K562 (cell line): Measurements from ENCODE around the gene LUZP1. TPM values are rescaled to one million over a fixed set of nuclear protein-coding genes. Genes with fewer than 3 reads are reported as not detected.

Experiments used
- ATAC-seq: fragments of 200-7000 bp; cut with Tn5 transposase; 3 replicates; pipeline ENCODE4 v1.9.1; 2020; ENCODE audit warnings: moderate library complexity
- BruUV-seq: library from RNA; stranded (reverse); fragments of 400-500 nt; replicated peaks from 2 replicates; lab custom pipeline; 2021; lab: Mats Ljungman, UMichigan
- CTCF ChIA-PET: fragments of 300-600 bp; formaldehyde crosslinking; extraction: SDS; loops from one replicate; lab custom pipeline; 2021; ENCODE audit warnings: low intra/inter-chr PET ratio; lab: Yijun Ruan, JAX
- POLR2A ChIA-PET: fragments of 300-600, 350-650 bp; sonication (Branson Sonifier 250); formaldehyde crosslinking; extraction: SDS; loops from one replicate; lab custom pipeline; 2021; ENCODE audit warnings: antibody characterized with exemption, inconsistent platforms; lab: Yijun Ruan, JAX
- DNase-seq, 4 experiments: peaks; one replicate each; pipeline versions ENCODE4 v3.0.0 to v3.0.0-alpha.2; 2011 to 2018; ENCODE audit warnings: low spot score in 3 of 4, mixed read lengths in 3 of 4; ENCODE audit errors: extremely low read depth in 1 of 4
- FAIRE-seq: peaks from 2 replicates; lab custom pipeline; 2011; peaks lifted over from hg19 to GRCh38; lab: Jason Lieb, UNC
- H2AFZ ChIP-seq: 2 replicates; pipeline ENCODE4 v1.6.0; 2011; ENCODE audit warnings: low read depth, low read length, control low read depth, inconsistent platforms
- H3K27ac ChIP-seq: fragments of 200-600 bp; 3 replicates; pipeline ENCODE4 v1.8.0; 2011; ENCODE audit warnings: low read depth, mild to moderate bottlenecking, control low read depth, inconsistent platforms, low read length, moderate library complexity, mixed read lengths; ENCODE audit errors: extremely low read depth
- H3K27me3 ChIP-seq, 2 experiments: fragments of 300-600 bp in 1 of 2; 2 replicates in 1 of 2; 3 replicates in 1 of 2; pipeline versions ENCODE4 v1.6.0 to v1.8.0; 2011; ENCODE audit warnings: inconsistent platforms in 2 of 2, low read length in 2 of 2, mild to moderate bottlenecking in 1 of 2, mixed read lengths in 1 of 2, moderate library complexity in 1 of 2; ENCODE audit not compliant: control insufficient read depth in 2 of 2, insufficient read depth in 2 of 2
- H3K36me3 ChIP-seq: fragments of 300-600 bp; 3 replicates; pipeline ENCODE4 v1.8.0; 2011; ENCODE audit warnings: mild to moderate bottlenecking, low read length, inconsistent platforms; ENCODE audit not compliant: control insufficient read depth, insufficient read depth
- H3K4me1 ChIP-seq, 2 experiments: fragments of 200-600 bp in 1 of 2; replicated peaks in 1 of 2; 2 replicates in 1 of 2; 3 replicates in 1 of 2; pipeline versions ENCODE4 v1.5.1 to v1.8.0; 2011; ENCODE audit warnings: inconsistent platforms in 2 of 2, low read length in 2 of 2, mild to moderate bottlenecking in 1 of 2, mixed read lengths in 1 of 2, moderate library complexity in 1 of 2; ENCODE audit not compliant: control insufficient read depth in 2 of 2, insufficient read depth in 2 of 2
- H3K4me2 ChIP-seq: 2 replicates; pipeline ENCODE4 v1.6.1; 2011; ENCODE audit warnings: low read length, control low read depth, inconsistent platforms, mixed read lengths; ENCODE audit not compliant: insufficient read depth
- H3K4me3 ChIP-seq: fragments of 200-600 bp; sonication (generic), shearing (Covaris generic); 2 replicates; pipeline ENCODE4 v1.5.1; 2016; ENCODE audit warnings: control low read depth, inconsistent platforms
- H3K79me2 ChIP-seq: fragments of 200-600 bp; 3 replicates; pipeline ENCODE4 v1.8.0; 2011; ENCODE audit warnings: low read length, inconsistent platforms; ENCODE audit not compliant: control insufficient read depth, insufficient read depth
- H3K9ac ChIP-seq, 2 experiments: 2 replicates each; pipeline versions ENCODE4 v1.6.0 to v1.6.1; 2011; ENCODE audit warnings: low read depth in 2 of 2, low read length in 2 of 2, control low read depth in 1 of 2, inconsistent platforms in 1 of 2, mild to moderate bottlenecking in 1 of 2, mixed read lengths in 1 of 2; ENCODE audit not compliant: insufficient read depth in 1 of 2
- H3K9me1 ChIP-seq: one replicate; pipeline ENCODE4 v1.6.0; 2011; ENCODE audit warnings: inconsistent platforms, mild to moderate bottlenecking, low read length, moderate library complexity; ENCODE audit not compliant: control insufficient read depth, insufficient read depth
- H3K9me3 ChIP-seq: replicated peaks from 2 replicates; pipeline ENCODE4 v1.5.1; 2011; ENCODE audit warnings: low read depth, low read length, inconsistent platforms; ENCODE audit not compliant: control insufficient read depth, insufficient read depth
- H4K20me1 ChIP-seq: replicated peaks from 2 replicates; pipeline ENCODE4 v1.6.1; 2011; ENCODE audit warnings: low read length, inconsistent platforms, mixed read lengths; ENCODE audit not compliant: control insufficient read depth, insufficient read depth
- BCOR ChIP-seq: fragments of 450-650 bp; IDR thresholded peaks from 2 replicates; pipeline ENCODE4 v1.6.1; 2016
- FOSL1 ChIP-seq: fragments of 200-800 bp; sonication (Bioruptor generic); conservative IDR thresholded peaks from 2 replicates; pipeline ENCODE4 v1.6.1; 2016; ENCODE audit warnings: missing genetic modification characterization, missing compliant biosample characterization
- FOXK1 ChIP-seq: sonication (generic); formaldehyde crosslinking; IDR thresholded peaks from 2 replicates; pipeline ENCODE4 v1.8.0; 2022; ENCODE audit warnings: missing genetic modification reagents, mild to moderate bottlenecking, borderline replicate concordance
- JUND ChIP-seq, 2 experiments: IDR thresholded peaks; 2 replicates in 1 of 2; 3 replicates in 1 of 2; pipeline ENCODE4 v1.6.1; 2011; ENCODE audit warnings: borderline replicate concordance in 2 of 2, low read depth in 2 of 2, low read length in 2 of 2, improper control_type of control experiment in 1 of 2, missing biosample characterization in 1 of 2, missing genetic modification characterization in 1 of 2, missing genetic modification reagents in 1 of 2
- KDM1A ChIP-seq, 2 experiments: fragments of 450-650 bp; IDR thresholded peaks; 2 replicates each; pipeline ENCODE4 v1.6.1; 2016; ENCODE audit warnings: mild to moderate bottlenecking in 2 of 2
- KLF13 ChIP-seq: fragments of 450-650 bp; IDR thresholded peaks from 2 replicates; pipeline ENCODE4 v1.6.1; 2016; ENCODE audit warnings: missing genetic modification characterization, low read depth, mild to moderate bottlenecking, missing compliant biosample characterization, moderate library complexity, borderline replicate concordance
- MXI1 ChIP-seq: IDR thresholded peaks from 2 replicates; pipeline ENCODE4 v1.6.1; 2011; ENCODE audit warnings: low read depth, mild to moderate bottlenecking, improper control_type of control experiment, low read length
- PTBP1 ChIP-seq: fragments of 200-400 bp; formaldehyde crosslinking; IDR thresholded peaks from 2 replicates; pipeline ENCODE4 v1.6.1; 2017; ENCODE audit warnings: low read depth, low read length
- RAD21 ChIP-seq, 2 experiments: fragments of 250-450 bp in 1 of 2; fragments of 450-650 bp in 1 of 2; sonication (Bioruptor Pico) in 1 of 2; formaldehyde crosslinking in 1 of 2; IDR thresholded peaks in 1 of 2; conservative IDR thresholded peaks in 1 of 2; 2 replicates each; pipeline versions ENCODE4 v1.4.0 to v1.8.0; 2020 to 2022; ENCODE audit warnings: mild to moderate bottlenecking in 2 of 2, moderate library complexity in 1 of 2
- RB1 ChIP-seq: fragments of 450-650 bp; IDR thresholded peaks from 2 replicates; pipeline ENCODE4 v1.6.1; 2017; ENCODE audit warnings: low read depth, mild to moderate bottlenecking
- RBBP5 ChIP-seq: fragments of 200-600 bp; sonication (generic); IDR thresholded peaks from 2 replicates; pipeline ENCODE4 v1.6.1; 2012; ENCODE audit warnings: borderline replicate concordance, mild to moderate bottlenecking, low read length, control low read depth, inconsistent platforms; ENCODE audit not compliant: insufficient read depth, poor library complexity, severe bottlenecking
- RBM25 ChIP-seq: fragments of 200-400 bp; formaldehyde crosslinking; IDR thresholded peaks from 2 replicates; pipeline ENCODE4 v1.6.1; 2018; ENCODE audit warnings: low read length, low read depth, moderate library complexity; ENCODE audit not compliant: severe bottlenecking
- RCOR1 ChIP-seq, 2 experiments: IDR thresholded peaks; 2 replicates each; pipeline ENCODE4 v1.6.1; 2012; ENCODE audit warnings: low read depth in 2 of 2, low read length in 2 of 2, borderline replicate concordance in 1 of 2, improper control_type of control experiment in 1 of 2
- STAG1 ChIP-seq: sonication (generic); formaldehyde crosslinking; IDR thresholded peaks from 2 replicates; pipeline ENCODE4 v1.5.0; 2020; ENCODE audit warnings: missing genetic modification reagents, borderline replicate concordance
- ZNF282 ChIP-seq: sonication (generic); formaldehyde crosslinking; IDR thresholded peaks from 2 replicates; pipeline ENCODE4 v1.8.1; 2023; ENCODE audit warnings: missing genetic modification reagents
- WGBS: fragments of 100-300 bp; shearing (Covaris generic); methylation state at CpG from one replicate; pipeline ENCODE4 v1.1.6; 2016; ENCODE audit warnings: low coverage, mixed read lengths; ENCODE audit not compliant: insufficient coverage; ENCODE audit errors: missing lambda C conversion rate; 5-methylcytosine and 5-hydroxymethylcytosine counted together
- in situ Hi-C: fragments of 300-500 bp; cut with MboI; formaldehyde crosslinking; loops from 4 replicates; pipeline ENCODE4 v1.15.0; 2018; ENCODE audit warnings: inconsistent platforms, mixed read lengths
- intact Hi-C: fragments of 100-400 bp; cut with micrococcal nuclease; formaldehyde crosslinking; loops from 2 replicates; pipeline ENCODE4 v1.14.2; 2022
- polyA plus RNA-seq, 8 experiments: library from polyadenylated mRNA; depleted of rRNA in 4 of 8; stranded (reverse) in 5 of 8; unstranded in 3 of 8; fragments of >200 nt; fragmentation: Nextera tagmentation in 2 of 8; fragmentation: Illumina TruSeq in 1 of 8; extraction: Ambion mirVana in 2 of 8; extraction: Trizol in 1 of 8; gene quantifications; 2 replicates each; pipeline versions ENCODE4 v1.2.1 to v1.2.3, GENCODE V29; 2011 to 2014; ENCODE audit warnings: inconsistent platforms in 1 of 8, missing spikeins in 1 of 8
- total RNA-seq, 7 experiments: library from RNA; depleted of rRNA in 6 of 7; stranded (reverse); fragments of >200 nt in 6 of 7; fragmentation: Illumina TruSeq in 2 of 7; extraction: Trizol in 2 of 7; gene quantifications; 2 replicates each; pipeline versions ENCODE4 v1.2.1 to v1.2.3, GENCODE V29; 2011 to 2021; ENCODE audit warnings: low replicate concordance in 1 of 7
- TF ChIP-seq, protein P1 (sequence below): fragments of 450-650 bp; formaldehyde crosslinking; IDR thresholded peaks from 2 replicates; pipeline ENCODE4 v1.4.0; 2022; ENCODE audit warnings: missing genetic modification characterization

Gene LUZP1
- total and polyA plus RNA-seq, 9 of the 15 experiments (the other 6 are each of a cell fraction or from before 2014, with no cell fraction given): 6.5 to 19.1 (median 12.4) TPM

- in situ Hi-C loops: loop anchor here (10.0 kb wide), 1 partner anchor 324 kb away; the partner anchor contains the start of gene E2F2
These were observed 42.3 kb upstream of the LUZP1 start for GRCh38 chr1:23210963-23211362.

DNA sequence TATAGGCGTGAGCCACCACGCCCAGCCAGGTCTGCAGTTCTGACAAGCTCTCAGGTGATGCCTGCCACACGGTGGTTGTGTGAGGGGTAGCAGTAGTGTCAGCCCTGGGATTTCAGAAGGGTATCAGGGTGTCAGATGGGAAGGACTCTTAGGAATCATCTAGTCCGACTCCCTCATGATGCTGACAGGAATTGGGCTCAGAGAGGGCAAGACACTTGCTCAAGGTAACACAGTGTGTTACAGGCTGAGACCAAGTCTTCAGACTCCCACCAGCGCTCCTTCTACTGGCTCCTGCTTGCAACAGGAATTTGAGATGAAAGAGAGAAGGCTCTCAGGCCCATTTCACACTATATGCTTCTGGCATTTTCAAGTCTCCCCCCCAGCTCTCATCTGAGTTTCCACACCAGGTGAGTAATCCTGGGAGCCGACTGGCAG is 41.7 kb upstream of the LUZP1 start:
- intact Hi-C loops (loop anchor here (10.0 kb wide), 1 partner anchor 324 kb away; the partner anchor contains the start of gene E2F2), in situ Hi-C loops (loop anchor here (10.0 kb wide), 1 partner anchor 324 kb away; the partner anchor contains the start of gene E2F2)
- POLR2A ChIA-PET: interaction anchor here (0.6 kb wide), 1 partner anchor 68 kb away, joined by 5 read pairs; no protein-coding TSS in a partner anchor
- H3K27ac ChIP-seq: no peak overlapping the region
- DNase-seq (no peak), ATAC-seq (peak; percentile 64), FAIRE-seq (no peak)
- no peak overlapping the region for H3K4me2 ChIP-seq
- no TSS peak for BruUV-seq
- peaks cover 14 to 32% of the 10 kb centered on the region in 2 experiments; a peak in 4 of 5 replicates for H3K27me3 ChIP-seq
- no peak overlapping the region for H3K4me3 ChIP-seq
- H3K9me1 ChIP-seq: no peaks in the 10 kb centered on the region
- H3K9ac ChIP-seq: no peak overlapping the region
- H2AFZ ChIP-seq: no peak overlapping the region
- H3K9me3 ChIP-seq: no peaks in the 10 kb centered on the region
- WGBS: 2% methylated on average over 5 of the region's 6 CpGs
- no peaks in the 10 kb centered on the region for H3K79me2 ChIP-seq
- CTCF ChIA-PET: no interaction called here
- 0 out of 2 replicates have a peak, but pooled peaks cover 6% of the 10 kb centered on the region for H4K20me1 ChIP-seq
- no peaks in the 10 kb centered on the region; a peak in 1 of 5 replicates for H3K4me1 ChIP-seq
- H3K36me3 ChIP-seq: no peaks in the 10 kb centered on the region
- TF ChIP-seq MXI1 (no peak), RAD21 (CRISPR knock-in tag; conservative IDR thresholded peaks at IDR 0.05 in 1 of 2, IDR thresholded peaks at IDR 0.05 in 1 of 2) (peak in 1 of 2 experiments; percentile 29; a peak in 1 of 4 replicates), KLF13 (tag) (no peak), PTBP1 (peak; percentile 72; the same call in 1 of the 2 replicates), FOXK1 (CRISPR knock-in tag) (no peak), ZNF282 (CRISPR knock-in tag) (no peak), RCOR1 (IDR thresholded peaks at IDR 0.05; ENCODE audit: borderline replicate concordance in 1 of 2, low read depth in 2 of 2, low read length in 2 of 2) (0 out of 4 replicates have a peak, but pooled peaks of 1 of the 2 experiments have one; percentile 20), FOSL1 (tag) (no peak), KDM1A (IDR thresholded peaks at IDR 0.05) (peak; percentile 39 to 60; a peak in 1 of 4 replicates), RB1 (no peak)
- TF ChIP-seq, protein P1, sequence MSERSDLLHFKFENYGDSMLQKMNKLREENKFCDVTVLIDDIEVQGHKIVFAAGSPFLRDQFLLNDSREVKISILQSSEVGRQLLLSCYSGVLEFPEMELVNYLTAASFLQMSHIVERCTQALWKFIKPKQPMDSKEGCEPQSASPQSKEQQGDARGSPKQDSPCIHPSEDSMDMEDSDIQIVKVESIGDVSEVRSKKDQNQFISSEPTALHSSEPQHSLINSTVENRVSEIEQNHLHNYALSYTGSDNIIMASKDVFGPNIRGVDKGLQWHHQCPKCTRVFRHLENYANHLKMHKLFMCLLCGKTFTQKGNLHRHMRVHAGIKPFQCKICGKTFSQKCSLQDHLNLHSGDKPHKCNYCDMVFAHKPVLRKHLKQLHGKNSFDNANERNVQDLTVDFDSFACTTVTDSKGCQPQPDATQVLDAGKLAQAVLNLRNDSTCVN (CRISPR knock-in tag): no peak

More at GRCh38 chr1:23210963-23211362, 42.3 kb upstream of the LUZP1 start:
- POLR2A ChIA-PET: interaction anchor here (0.6 to 0.8 kb wide), 2 partner anchors 15 to 67 kb away, joined by 4 to 5 read pairs; no protein-coding TSS in a partner anchor
- no peaks in the 10 kb centered on the region for H3K9me3 ChIP-seq
- 0 out of 2 replicates have a peak, but pooled peaks cover 6% of the 10 kb centered on the region for H4K20me1 ChIP-seq
- no peaks in the 10 kb centered on the region for H3K36me3 ChIP-seq
- WGBS: 2% methylated on average over 2 of the region's 2 CpGs
- CTCF ChIA-PET: no interaction called here
- FAIRE-seq (no peak), ATAC-seq (no peak), DNase-seq (no peak)
- no TSS peak for BruUV-seq
- H3K27me3 ChIP-seq: peaks cover 14 to 31% of the 10 kb centered on the region in 2 experiments; a peak in 4 of 5 replicates
- no peak overlapping the region for H3K4me3 ChIP-seq
- intact Hi-C loops: loop anchor here (10.0 kb wide), 1 partner anchor 324 kb away; the partner anchor contains the start of gene E2F2
- H3K9me1 ChIP-seq: no peaks in the 10 kb centered on the region
- H3K9ac ChIP-seq: no peak overlapping the region
- no peaks in the 10 kb centered on the region; a peak in 1 of 5 replicates for H3K4me1 ChIP-seq
- no peak overlapping the region for H2AFZ ChIP-seq
- TF ChIP-seq BCOR (peak; percentile 68), RBM25 (peak; percentile 45), STAG1 (no peak), RBBP5 (no peak), JUND (IDR thresholded peaks at IDR 0.05; ENCODE audit: borderline replicate concordance, low read depth, low read length) (no peak), JUND (tag; IDR thresholded peaks at IDR 0.05; ENCODE audit: borderline replicate concordance, low read depth, low read length) (no peak)
- no peaks in the 10 kb centered on the region for H3K79me2 ChIP-seq
- H3K27ac ChIP-seq: no peak overlapping the region
- H3K4me2 ChIP-seq: no peak overlapping the region
